ENCODE measurements around the gene MCF2L2. TPM values are rescaled to one million over a fixed set of nuclear protein-coding genes. Genes with fewer than 3 reads are reported as not detected.
A peak's percentile ranks its signal among the peaks of the same experiment; 100 is the strongest.
"Not testable (repeated sequence)": the region's sequence is repeated elsewhere in the genome, so short reads cannot be mapped to it uniquely, and the experiment has no call there.

Gene MCF2L2
- total and polyA plus RNA-seq, 4 donors: 0.13 to 1.0 (median 0.54) TPM

DNA sequence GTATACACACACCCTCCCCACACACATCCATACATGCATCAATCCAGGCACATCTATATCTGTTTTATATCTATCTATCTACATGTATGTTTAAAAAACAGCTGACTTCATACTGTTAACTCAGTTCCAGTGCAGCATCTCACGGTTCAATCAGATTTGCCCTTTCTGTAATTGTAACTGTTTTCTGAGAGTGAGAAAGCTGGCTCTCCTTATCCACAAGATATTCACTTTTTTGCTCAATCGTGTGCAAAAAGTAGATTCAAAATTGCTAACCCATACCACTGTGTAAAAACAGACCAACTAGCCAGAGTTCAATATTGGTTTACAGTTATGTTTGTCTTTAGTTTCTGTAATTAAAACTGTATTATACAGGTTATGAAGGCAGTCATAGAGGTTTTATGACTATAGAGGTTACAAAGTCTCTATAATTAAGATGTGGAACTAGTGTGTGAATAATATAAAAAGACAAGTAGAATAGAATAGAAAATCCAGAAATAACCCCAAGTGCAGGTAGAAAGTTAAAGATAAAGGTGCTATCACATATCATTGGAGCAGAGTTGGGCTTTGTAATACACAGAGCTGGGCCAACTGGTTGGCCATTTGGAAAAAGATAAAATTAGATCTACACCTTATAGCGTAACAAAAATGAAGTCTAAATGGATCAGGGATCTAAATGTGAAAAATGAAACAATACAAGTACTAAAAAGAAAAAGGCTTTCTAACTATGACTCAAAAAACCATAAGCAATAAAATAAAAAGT is 20.1 kb upstream of the MCF2L2 start:
- no peaks in the 10 kb centered on the region for H3K27me3 ChIP-seq (ENCODE audit: control insufficient read depth in 1 of 2, insufficient read depth in 2 of 2, low read length in 1 of 2)
- no peak overlapping the region for H3K27ac ChIP-seq (ENCODE audit: low read depth in 1 of 2, low read length in 2 of 2)
- no peaks in the 10 kb centered on the region for H3K4me1 ChIP-seq (ENCODE audit: control insufficient read depth in 1 of 2, insufficient read depth in 2 of 2, low read length in 2 of 2)
- intact Hi-C loops (cut with DNase I): no loop called here
- no peak for DNase-seq
- no peak for ATAC-seq (ENCODE audit: low FRiP score)
- peaks cover under 1% of the 10 kb centered on the region for H3K9me3 ChIP-seq (ENCODE audit: control insufficient read depth, low read length)
- 36 to 41% methylated on average over 3 of the region's 3 CpGs for WGBS, 2 donors
- peak overlapping the region; percentile 42 to 60 for H3K4me3 ChIP-seq (ENCODE audit: low read length in 2 of 2)
- H3K36me3 ChIP-seq (ENCODE audit: control insufficient read depth in 1 of 2, insufficient read depth in 2 of 2, low read length in 1 of 2): no peaks in the 10 kb centered on the region

DNA sequence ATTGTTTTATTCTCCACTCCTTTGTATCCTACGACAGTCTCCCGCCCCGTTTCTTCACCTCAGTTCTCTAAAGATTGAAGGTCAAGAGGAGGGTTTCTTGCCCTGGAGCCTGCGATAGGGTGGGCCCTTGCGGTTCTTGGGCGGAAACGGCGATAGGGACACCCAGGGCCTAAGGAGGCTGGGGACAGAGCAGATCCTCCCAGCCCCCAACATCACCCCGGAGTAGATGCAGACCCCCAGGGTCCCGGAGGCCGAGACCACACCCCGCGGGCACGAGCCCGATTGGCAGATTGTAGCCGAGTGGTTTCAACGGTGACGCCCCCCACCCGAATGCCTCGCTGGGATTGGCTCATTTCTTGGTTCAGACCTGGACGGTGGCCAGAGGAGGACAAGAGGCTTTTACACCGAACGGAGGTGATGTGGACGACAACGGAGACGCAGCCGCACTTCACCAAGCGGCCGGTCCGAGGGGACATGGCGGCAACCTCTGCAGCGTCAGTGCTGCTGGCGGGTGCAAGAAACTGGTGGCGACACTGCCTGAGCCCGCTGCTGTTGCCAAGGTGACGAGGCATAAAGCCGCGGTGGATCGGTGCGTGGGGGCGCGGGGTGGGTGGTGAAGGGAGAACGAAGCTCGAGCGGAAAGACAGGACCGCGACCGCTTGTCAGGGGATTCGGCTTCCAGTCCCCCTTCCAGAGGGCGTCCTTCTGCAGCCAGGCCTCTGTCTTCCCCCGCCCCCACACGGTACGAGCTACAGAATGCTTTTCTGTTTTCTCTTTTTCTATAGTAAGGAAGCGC is 19.0 kb upstream of the MCF2L2 start:
- Histone ChIP-seq H3K36me3 (ENCODE audit: control insufficient read depth in 1 of 2, insufficient read depth in 2 of 2, low read length in 1 of 2) (no peaks in the 10 kb centered on the region), H3K27ac (ENCODE audit: low read depth in 1 of 2, low read length in 2 of 2) (no peak overlapping the region), H3K9me3 (ENCODE audit: control insufficient read depth, low read length) (peaks cover 2% of the 10 kb centered on the region), H3K4me3 (ENCODE audit: low read length in 2 of 2) (peak overlapping the region; percentile 42 to 60), H3K27me3 (ENCODE audit: control insufficient read depth in 1 of 2, insufficient read depth in 2 of 2, low read length in 1 of 2) (no peaks in the 10 kb centered on the region), H3K4me1 (ENCODE audit: control insufficient read depth in 1 of 2, insufficient read depth in 2 of 2, low read length in 2 of 2) (no peaks in the 10 kb centered on the region)
- WGBS, 2 donors: 0 to 1% methylated on average over 51 to 54 of the region's 54 CpGs
- intact Hi-C loops (cut with DNase I): no loop called here
- peak; percentile 88 for ATAC-seq (ENCODE audit: low FRiP score)
- peak; percentile 91 for DNase-seq

DNA sequence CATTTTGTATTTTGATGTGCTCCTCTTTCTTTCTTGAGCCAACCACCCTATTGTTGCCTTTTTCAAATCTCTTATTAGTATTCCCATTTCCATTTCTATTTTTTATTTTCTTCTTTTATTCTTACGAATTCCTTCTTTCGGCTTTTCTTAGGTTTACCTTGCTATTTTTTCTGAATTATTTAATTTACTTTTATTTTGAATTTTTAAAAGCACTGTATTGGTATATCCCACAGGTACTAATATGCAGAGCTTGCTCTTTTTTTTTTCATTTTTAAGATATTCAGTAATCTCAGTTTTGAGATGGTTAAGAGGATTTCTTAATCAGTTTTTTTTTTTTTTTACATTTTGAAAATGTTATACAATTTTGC is 18.4 kb upstream of the MCF2L2 start:
- no peak overlapping the region for H3K27ac ChIP-seq (ENCODE audit: low read depth in 1 of 2, low read length in 2 of 2)
- intact Hi-C loops (cut with DNase I): no loop called here
- no peaks in the 10 kb centered on the region for H3K36me3 ChIP-seq (ENCODE audit: control insufficient read depth in 1 of 2, insufficient read depth in 2 of 2, low read length in 1 of 2)
- no peaks in the 10 kb centered on the region for H3K4me1 ChIP-seq (ENCODE audit: control insufficient read depth in 1 of 2, insufficient read depth in 2 of 2, low read length in 2 of 2)
- H3K4me3 ChIP-seq (ENCODE audit: low read length in 2 of 2): peak overlapping the region in 1 of 2 donors; percentile 60
- H3K9me3 ChIP-seq (ENCODE audit: control insufficient read depth, low read length): peaks cover 2% of the 10 kb centered on the region
- H3K27me3 ChIP-seq (ENCODE audit: control insufficient read depth in 1 of 2, insufficient read depth in 2 of 2, low read length in 1 of 2): no peaks in the 10 kb centered on the region
- no peak for DNase-seq
- WGBS, 2 donors: 96% methylated on average over 2 of the region's 2 CpGs
- ATAC-seq (ENCODE audit: low FRiP score): no peak

DNA sequence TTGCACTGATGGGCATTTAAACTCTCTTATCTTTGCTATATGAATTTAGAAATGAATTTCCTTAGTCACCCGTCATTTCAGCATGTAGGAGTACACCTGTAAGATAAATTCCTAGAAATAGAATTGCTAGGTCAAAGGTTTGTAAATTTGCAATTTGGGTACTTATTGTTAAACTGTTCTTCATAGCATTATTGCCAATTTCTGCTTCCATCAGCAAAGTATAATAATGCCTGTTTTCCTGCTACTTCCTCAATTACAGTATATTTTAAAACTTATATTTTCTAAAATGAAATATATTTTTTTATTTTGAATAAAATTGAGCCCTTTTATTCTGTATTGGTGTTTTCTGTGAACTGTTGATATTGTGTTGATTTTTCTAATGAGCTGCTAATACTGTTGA is 16.3 kb upstream of the MCF2L2 start:
- no peak for DNase-seq
- H3K27me3 ChIP-seq (ENCODE audit: control insufficient read depth in 1 of 2, insufficient read depth in 2 of 2, low read length in 1 of 2): no peaks in the 10 kb centered on the region
- ATAC-seq (ENCODE audit: low FRiP score): no peak

DNA sequence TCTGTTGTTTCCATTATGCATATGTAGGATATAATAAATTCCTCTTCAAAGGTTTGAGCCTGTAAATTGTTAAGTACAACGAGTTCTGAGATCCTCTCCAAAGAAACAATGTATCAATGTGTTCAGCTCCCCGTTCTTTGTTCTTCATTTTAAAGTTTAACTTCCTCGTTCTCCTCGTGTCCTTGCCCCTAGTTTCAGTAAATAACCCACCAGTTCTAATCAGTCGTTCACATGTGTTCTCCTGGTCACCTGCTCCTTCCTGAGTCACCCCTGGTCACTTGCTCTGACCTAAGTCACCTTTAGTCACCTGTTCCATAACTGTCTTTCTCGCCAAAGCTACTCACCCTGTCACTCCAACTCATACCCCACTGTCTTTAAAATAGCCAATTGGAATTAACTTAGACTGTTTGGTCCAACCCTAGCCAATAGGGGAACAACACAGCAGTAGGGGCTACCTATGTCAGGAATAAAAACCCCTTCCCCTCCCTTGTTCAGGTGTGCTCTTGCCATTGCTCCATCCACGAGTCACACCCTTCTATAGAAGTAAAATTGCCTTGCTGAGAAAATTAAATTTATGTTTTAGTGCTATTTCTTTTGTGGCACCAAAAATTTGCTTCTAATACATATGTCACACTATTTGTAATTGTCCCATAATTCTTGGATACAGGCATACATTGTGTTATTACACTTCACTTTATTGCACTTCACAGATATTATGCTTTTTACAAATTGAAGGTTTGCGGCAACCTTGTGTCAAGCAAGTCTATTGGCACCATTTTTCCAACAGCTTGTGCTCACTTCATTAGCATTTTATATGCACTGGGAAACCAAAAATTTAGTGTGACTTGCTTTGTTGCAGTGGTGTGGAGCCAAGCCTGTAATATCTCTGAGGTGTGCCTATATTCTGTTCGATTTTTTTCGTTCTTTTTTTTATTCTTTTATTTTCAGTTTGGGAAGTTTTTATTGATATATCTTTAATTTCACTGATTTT is 15.3 kb upstream of the MCF2L2 start:
- Histone ChIP-seq H3K4me1 (ENCODE audit: control insufficient read depth in 1 of 2, insufficient read depth in 2 of 2, low read length in 2 of 2) (no peaks in the 10 kb centered on the region), H3K27me3 (ENCODE audit: control insufficient read depth in 1 of 2, insufficient read depth in 2 of 2, low read length in 1 of 2) (no peaks in the 10 kb centered on the region), H3K36me3 (ENCODE audit: control insufficient read depth in 1 of 2, insufficient read depth in 2 of 2, low read length in 1 of 2) (no peaks in the 10 kb centered on the region), H3K4me3 (ENCODE audit: low read length in 2 of 2) (no peak overlapping the region), H3K27ac (ENCODE audit: low read depth in 1 of 2, low read length in 2 of 2) (no peak overlapping the region), H3K9me3 (ENCODE audit: control insufficient read depth, low read length) (peaks cover 2% of the 10 kb centered on the region)
- DNase-seq (no peak), ATAC-seq (ENCODE audit: low FRiP score) (no peak)
- intact Hi-C loops (cut with DNase I): no loop called here
- WGBS, 2 donors: 83 to 90% methylated on average over 10 of the region's 10 CpGs

More for the DNA sequence above, 16.3 kb upstream of the MCF2L2 start:
- H3K9me3 ChIP-seq (ENCODE audit: control insufficient read depth, low read length): peaks cover 2% of the 10 kb centered on the region
- intact Hi-C loops (cut with DNase I): no loop called here
- WGBS, 2 donors: 90 to 92% methylated on average over 1 of the region's 1 CpG
- no peak overlapping the region for H3K27ac ChIP-seq (ENCODE audit: low read depth in 1 of 2, low read length in 2 of 2)
- no peaks in the 10 kb centered on the region for H3K36me3 ChIP-seq (ENCODE audit: control insufficient read depth in 1 of 2, insufficient read depth in 2 of 2, low read length in 1 of 2)
- H3K4me3 ChIP-seq (ENCODE audit: low read length in 2 of 2): no peak overlapping the region
- no peaks in the 10 kb centered on the region for H3K4me1 ChIP-seq (ENCODE audit: control insufficient read depth in 1 of 2, insufficient read depth in 2 of 2, low read length in 2 of 2)

DNA sequence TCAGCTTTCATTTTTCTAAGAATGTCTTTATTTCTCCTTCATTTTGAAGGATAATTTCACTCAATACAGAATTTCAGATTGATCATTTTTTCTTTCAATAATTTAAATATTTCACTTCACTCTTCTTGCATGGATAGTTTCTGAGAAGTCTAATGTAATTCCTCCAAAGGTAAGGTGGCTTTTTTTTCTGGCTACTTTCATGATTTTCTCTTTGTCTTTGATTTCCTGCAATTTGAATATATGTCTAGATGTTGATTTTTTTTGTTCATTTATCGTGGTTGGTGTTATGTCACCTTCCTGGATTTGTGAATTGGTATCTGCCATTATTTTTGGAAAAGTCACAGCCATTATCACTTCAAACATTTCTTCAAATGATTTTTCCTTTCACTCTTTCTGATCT is 14.6 kb upstream of the MCF2L2 start:
- Histone ChIP-seq H3K9me3 (ENCODE audit: control insufficient read depth, low read length) (peaks cover 2% of the 10 kb centered on the region), H3K4me1 (ENCODE audit: control insufficient read depth in 1 of 2, insufficient read depth in 2 of 2, low read length in 2 of 2) (no peaks in the 10 kb centered on the region), H3K4me3 (ENCODE audit: low read length in 2 of 2) (no peak overlapping the region), H3K27ac (ENCODE audit: low read depth in 1 of 2, low read length in 2 of 2) (no peak overlapping the region), H3K36me3 (ENCODE audit: control insufficient read depth in 1 of 2, insufficient read depth in 2 of 2, low read length in 1 of 2) (no peaks in the 10 kb centered on the region), H3K27me3 (ENCODE audit: control insufficient read depth in 1 of 2, insufficient read depth in 2 of 2, low read length in 1 of 2) (no peaks in the 10 kb centered on the region)
- ATAC-seq (ENCODE audit: low FRiP score): no peak
- 86 to 88% methylated on average over 1 of the region's 1 CpG for WGBS, 2 donors
- intact Hi-C loops (cut with DNase I): no loop called here
- no peak for DNase-seq

DNA sequence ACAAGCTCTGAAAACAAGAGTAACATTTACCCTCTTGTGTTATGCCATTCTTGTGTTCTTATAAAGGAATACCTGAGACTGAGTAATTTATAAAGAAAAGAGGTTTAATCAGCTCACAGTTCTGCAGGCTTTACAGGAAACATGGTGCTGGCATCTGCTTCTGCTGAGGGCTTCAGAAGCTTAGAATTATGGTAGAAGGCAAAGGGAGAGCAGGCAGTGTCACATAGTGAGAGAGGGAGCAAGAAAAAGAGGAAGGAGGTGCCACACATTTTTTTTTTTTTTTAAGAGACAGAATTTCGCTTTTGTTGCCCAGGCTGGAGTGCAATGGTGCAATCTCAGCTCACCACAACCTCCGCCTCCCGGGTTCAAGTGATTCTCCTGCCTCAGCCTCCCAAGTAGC is 12.1 kb upstream of the MCF2L2 start:
- H3K4me3 ChIP-seq (ENCODE audit: low read length in 2 of 2); H3K27me3 ChIP-seq (ENCODE audit: control insufficient read depth in 1 of 2, insufficient read depth in 2 of 2, low read length in 1 of 2); ATAC-seq (ENCODE audit: low FRiP score); DNase-seq; H3K27ac ChIP-seq (ENCODE audit: low read depth in 1 of 2, low read length in 2 of 2); intact Hi-C loops (cut with DNase I); H3K36me3 ChIP-seq (ENCODE audit: control insufficient read depth in 1 of 2, insufficient read depth in 2 of 2, low read length in 1 of 2); H3K4me1 ChIP-seq (ENCODE audit: control insufficient read depth in 1 of 2, insufficient read depth in 2 of 2, low read length in 2 of 2); H3K9me3 ChIP-seq (ENCODE audit: control insufficient read depth, low read length): not testable (repeated sequence)
- 88 to 100% methylated on average over 3 of the region's 3 CpGs for WGBS, 2 donors

DNA sequence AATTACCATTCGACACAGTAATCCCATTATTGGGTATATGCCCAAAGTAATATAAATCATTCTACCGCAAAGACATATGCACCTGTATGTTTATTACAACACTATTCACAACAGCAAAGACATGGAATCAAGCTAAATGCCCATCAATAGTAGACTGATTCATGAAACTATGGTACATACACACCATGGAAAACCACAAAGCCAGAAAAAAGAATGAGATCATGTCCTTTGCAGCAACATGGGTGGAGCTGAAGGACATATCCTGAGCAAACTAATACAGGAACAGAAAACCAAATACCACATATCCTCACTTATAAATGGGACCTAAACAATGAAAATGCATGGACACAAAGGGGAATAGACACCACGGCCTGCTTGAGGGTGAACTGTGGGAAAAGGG is 11.1 kb upstream of the MCF2L2 start:
- intact Hi-C loops (cut with DNase I): no loop called here
- Histone ChIP-seq H3K36me3 (ENCODE audit: control insufficient read depth in 1 of 2, insufficient read depth in 2 of 2, low read length in 1 of 2) (no peaks in the 10 kb centered on the region), H3K27me3 (ENCODE audit: control insufficient read depth in 1 of 2, insufficient read depth in 2 of 2, low read length in 1 of 2) (no peaks in the 10 kb centered on the region), H3K9me3 (ENCODE audit: control insufficient read depth, low read length) (peaks cover 2% of the 10 kb centered on the region), H3K4me1 (ENCODE audit: control insufficient read depth in 1 of 2, insufficient read depth in 2 of 2, low read length in 2 of 2) (no peaks in the 10 kb centered on the region), H3K4me3 (ENCODE audit: low read length in 2 of 2) (no peak overlapping the region), H3K27ac (ENCODE audit: low read depth in 1 of 2, low read length in 2 of 2) (no peak overlapping the region)
- DNase-seq (no peak), ATAC-seq (ENCODE audit: low FRiP score) (no peak)
- 89 to 93% methylated on average over 3 of the region's 3 CpGs for WGBS, 2 donors
